ENCODE measurements around the gene DHRS7B. TPM values are rescaled to one million over a fixed set of nuclear protein-coding genes. Genes with fewer than 3 reads are reported as not detected.

DHRS7B gene
- total and polyA plus RNA-seq, 2 of the 13 experiments (the other 11 are each of a cell fraction or from before 2014, with no cell fraction given) = 20.0 to 35.8 TPM

DNA sequence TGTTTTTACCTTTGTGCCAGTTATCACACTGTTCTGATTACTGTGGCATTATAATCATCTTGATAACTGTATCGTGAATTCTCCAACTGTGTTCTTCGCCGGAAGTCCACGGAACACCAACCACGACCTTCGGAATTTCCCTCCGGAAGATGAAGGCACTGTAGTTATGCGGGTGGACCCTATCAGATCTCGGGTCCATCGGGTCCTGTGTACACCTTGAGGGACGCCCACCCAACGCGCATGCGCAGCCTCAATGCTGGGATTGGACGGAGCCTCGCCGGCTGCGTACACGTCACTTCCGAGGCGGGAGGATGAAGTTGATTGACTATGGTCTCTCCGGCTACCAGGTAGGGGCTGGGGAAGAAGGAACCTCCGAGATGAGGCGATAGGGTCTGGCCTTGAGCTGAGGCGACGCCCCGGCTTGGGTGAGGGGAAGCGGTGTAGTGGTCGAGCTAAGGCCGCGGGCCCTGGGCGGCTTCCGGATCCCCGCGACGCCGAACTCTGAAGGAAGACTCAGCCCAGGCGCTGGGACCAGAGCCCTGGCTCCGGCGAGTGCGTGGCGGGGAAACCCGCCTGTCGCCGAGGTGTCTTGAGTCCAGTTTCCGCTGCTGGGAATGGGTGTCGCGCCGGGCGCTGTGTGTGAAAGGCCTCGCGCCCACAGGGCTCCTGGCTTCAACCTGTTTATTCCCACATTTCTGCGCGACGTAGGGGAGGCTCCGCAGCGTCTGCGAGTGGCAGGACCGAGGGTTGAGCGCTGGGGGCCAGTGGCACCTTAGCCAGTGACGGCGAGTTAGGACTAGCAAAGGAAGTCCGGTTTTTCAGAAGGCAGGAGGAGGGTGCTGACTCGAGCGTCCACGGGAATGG, at the start of gene DHRS7B (continued):
- no peak for TF ChIP-seq HNF4G (IDR thresholded peaks at IDR 0.05; ENCODE audit: borderline replicate concordance, low read depth, low read length)
- peak; percentile 50; the same call in 1 of the 2 replicates for TF ChIP-seq HNF4G (CRISPR knock-in tag; IDR thresholded peaks at IDR 0.05; ENCODE audit: borderline replicate concordance, low read depth)
- TF ChIP-seq, protein P1, sequence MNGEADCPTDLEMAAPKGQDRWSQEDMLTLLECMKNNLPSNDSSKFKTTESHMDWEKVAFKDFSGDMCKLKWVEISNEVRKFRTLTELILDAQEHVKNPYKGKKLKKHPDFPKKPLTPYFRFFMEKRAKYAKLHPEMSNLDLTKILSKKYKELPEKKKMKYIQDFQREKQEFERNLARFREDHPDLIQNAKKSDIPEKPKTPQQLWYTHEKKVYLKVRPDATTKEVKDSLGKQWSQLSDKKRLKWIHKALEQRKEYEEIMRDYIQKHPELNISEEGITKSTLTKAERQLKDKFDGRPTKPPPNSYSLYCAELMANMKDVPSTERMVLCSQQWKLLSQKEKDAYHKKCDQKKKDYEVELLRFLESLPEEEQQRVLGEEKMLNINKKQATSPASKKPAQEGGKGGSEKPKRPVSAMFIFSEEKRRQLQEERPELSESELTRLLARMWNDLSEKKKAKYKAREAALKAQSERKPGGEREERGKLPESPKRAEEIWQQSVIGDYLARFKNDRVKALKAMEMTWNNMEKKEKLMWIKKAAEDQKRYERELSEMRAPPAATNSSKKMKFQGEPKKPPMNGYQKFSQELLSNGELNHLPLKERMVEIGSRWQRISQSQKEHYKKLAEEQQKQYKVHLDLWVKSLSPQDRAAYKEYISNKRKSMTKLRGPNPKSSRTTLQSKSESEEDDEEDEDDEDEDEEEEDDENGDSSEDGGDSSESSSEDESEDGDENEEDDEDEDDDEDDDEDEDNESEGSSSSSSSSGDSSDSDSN (CRISPR knock-in tag; IDR thresholded peaks at IDR 0.05) = peak; percentile 79
- peak; percentile 85 for TF ChIP-seq ZNF891 (CRISPR knock-in tag; IDR thresholded peaks at IDR 0.05)
- no peak for TF ChIP-seq ZNF660 (CRISPR knock-in tag; IDR thresholded peaks at IDR 0.05; ENCODE audit: borderline replicate concordance, low read depth)
- TF ChIP-seq ESRRA (CRISPR knock-in tag; IDR thresholded peaks at IDR 0.05; ENCODE audit: low read depth) = 0 out of 2 replicates have a peak, but pooled peaks have one; percentile 43
- TF ChIP-seq, protein P2, sequence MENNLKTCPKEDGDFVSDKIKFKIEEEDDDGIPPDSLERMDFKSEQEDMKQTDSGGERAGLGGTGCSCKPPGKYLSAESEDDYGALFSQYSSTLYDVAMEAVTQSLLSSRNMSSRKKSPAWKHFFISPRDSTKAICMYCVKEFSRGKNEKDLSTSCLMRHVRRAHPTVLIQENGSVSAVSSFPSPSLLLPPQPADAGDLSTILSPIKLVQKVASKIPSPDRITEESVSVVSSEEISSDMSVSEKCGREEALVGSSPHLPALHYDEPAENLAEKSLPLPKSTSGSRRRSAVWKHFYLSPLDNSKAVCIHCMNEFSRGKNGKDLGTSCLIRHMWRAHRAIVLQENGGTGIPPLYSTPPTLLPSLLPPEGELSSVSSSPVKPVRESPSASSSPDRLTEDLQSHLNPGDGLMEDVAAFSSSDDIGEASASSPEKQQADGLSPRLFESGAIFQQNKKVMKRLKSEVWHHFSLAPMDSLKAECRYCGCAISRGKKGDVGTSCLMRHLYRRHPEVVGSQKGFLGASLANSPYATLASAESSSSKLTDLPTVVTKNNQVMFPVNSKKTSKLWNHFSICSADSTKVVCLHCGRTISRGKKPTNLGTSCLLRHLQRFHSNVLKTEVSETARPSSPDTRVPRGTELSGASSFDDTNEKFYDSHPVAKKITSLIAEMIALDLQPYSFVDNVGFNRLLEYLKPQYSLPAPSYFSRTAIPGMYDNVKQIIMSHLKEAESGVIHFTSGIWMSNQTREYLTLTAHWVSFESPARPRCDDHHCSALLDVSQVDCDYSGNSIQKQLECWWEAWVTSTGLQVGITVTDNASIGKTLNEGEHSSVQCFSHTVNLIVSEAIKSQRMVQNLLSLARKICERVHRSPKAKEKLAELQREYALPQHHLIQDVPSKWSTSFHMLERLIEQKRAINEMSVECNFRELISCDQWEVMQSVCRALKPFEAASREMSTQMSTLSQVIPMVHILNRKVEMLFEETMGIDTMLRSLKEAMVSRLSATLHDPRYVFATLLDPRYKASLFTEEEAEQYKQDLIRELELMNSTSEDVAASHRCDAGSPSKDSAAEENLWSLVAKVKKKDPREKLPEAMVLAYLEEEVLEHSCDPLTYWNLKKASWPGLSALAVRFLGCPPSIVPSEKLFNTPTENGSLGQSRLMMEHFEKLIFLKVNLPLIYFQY (CRISPR knock-in tag; IDR thresholded peaks at IDR 0.05; ENCODE audit: borderline replicate concordance) = no peak
- TF ChIP-seq MAFF (IDR thresholded peaks at IDR 0.05; ENCODE audit: low read depth, low read length) = no peak
- no peak for TF ChIP-seq SNAI1 (CRISPR knock-in tag; IDR thresholded peaks at IDR 0.05; ENCODE audit: borderline replicate concordance)
- TF ChIP-seq, protein P3, sequence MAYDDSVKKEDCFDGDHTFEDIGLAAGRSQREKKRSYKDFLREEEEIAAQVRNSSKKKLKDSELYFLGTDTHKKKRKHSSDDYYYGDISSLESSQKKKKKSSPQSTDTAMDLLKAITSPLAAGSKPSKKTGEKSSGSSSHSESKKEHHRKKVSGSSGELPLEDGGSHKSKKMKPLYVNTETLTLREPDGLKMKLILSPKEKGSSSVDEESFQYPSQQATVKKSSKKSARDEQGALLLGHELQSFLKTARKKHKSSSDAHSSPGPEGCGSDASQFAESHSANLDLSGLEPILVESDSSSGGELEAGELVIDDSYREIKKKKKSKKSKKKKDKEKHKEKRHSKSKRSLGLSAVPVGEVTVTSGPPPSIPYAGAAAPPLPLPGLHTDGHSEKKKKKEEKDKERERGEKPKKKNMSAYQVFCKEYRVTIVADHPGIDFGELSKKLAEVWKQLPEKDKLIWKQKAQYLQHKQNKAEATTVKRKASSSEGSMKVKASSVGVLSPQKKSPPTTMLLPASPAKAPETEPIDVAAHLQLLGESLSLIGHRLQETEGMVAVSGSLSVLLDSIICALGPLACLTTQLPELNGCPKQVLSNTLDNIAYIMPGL (CRISPR knock-in tag; IDR thresholded peaks at IDR 0.05; ENCODE audit: borderline replicate concordance in 1 of 2, low read depth in 1 of 2) = peak in 1 of 2 experiments; percentile 51; a peak in 2 of 4 replicates
- TF ChIP-seq CCDC6 (CRISPR knock-in tag; IDR thresholded peaks at IDR 0.05) = no peak
- TF ChIP-seq, protein P4, sequence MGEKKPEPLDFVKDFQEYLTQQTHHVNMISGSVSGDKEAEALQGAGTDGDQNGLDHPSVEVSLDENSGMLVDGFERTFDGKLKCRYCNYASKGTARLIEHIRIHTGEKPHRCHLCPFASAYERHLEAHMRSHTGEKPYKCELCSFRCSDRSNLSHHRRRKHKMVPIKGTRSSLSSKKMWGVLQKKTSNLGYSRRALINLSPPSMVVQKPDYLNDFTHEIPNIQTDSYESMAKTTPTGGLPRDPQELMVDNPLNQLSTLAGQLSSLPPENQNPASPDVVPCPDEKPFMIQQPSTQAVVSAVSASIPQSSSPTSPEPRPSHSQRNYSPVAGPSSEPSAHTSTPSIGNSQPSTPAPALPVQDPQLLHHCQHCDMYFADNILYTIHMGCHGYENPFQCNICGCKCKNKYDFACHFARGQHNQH (CRISPR knock-in tag; IDR thresholded peaks at IDR 0.05) = 0 out of 2 replicates have a peak, but pooled peaks have one; percentile 33
- TF ChIP-seq ZNF331 (CRISPR knock-in tag; IDR thresholded peaks at IDR 0.05) = 0 out of 2 replicates have a peak, but pooled peaks have one; percentile 38
- TF ChIP-seq IRF2 (CRISPR knock-in tag; IDR thresholded peaks at IDR 0.05) = peak; percentile 47; the same call in 1 of the 2 replicates
- no peak; the same call in 1 of the 2 replicates for TF ChIP-seq EHMT2 (IDR thresholded peaks at IDR 0.05; ENCODE audit: borderline replicate concordance, low read depth, low read length)
- TF ChIP-seq, protein P5, sequence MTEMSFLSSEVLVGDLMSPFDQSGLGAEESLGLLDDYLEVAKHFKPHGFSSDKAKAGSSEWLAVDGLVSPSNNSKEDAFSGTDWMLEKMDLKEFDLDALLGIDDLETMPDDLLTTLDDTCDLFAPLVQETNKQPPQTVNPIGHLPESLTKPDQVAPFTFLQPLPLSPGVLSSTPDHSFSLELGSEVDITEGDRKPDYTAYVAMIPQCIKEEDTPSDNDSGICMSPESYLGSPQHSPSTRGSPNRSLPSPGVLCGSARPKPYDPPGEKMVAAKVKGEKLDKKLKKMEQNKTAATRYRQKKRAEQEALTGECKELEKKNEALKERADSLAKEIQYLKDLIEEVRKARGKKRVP (CRISPR knock-in tag; IDR thresholded peaks at IDR 0.05) = 0 out of 4 replicates have a peak, but pooled peaks of 1 of the 2 experiments have one; percentile 34
